Measurements from ENCODE around the gene SLC7A8.

The SLC7A8 gene

GRCh38 chr14:23114669-23115038 lies 68.8 kb downstream of the SLC7A8 start:
- TF ChIP-seq ZNF626 (tag by site-specific recombination; IDR thresholded peaks at IDR 0.05) (no peak), CTCF (tag by site-specific recombination; IDR thresholded peaks at IDR 0.05) (peak; percentile 43), IKZF3 (tag by site-specific recombination; IDR thresholded peaks at IDR 0.05) (no peak)
- TF ChIP-seq, protein P1, sequence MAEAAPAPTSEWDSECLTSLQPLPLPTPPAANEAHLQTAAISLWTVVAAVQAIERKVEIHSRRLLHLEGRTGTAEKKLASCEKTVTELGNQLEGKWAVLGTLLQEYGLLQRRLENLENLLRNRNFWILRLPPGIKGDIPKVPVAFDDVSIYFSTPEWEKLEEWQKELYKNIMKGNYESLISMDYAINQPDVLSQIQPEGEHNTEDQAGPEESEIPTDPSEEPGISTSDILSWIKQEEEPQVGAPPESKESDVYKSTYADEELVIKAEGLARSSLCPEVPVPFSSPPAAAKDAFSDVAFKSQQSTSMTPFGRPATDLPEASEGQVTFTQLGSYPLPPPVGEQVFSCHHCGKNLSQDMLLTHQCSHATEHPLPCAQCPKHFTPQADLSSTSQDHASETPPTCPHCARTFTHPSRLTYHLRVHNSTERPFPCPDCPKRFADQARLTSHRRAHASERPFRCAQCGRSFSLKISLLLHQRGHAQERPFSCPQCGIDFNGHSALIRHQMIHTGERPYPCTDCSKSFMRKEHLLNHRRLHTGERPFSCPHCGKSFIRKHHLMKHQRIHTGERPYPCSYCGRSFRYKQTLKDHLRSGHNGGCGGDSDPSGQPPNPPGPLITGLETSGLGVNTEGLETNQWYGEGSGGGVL (tag by site-specific recombination; IDR thresholded peaks at IDR 0.05) = no peak
- ChIA-PET POLR2A (interaction anchor here (1.8 kb wide), 1 partner anchor 20 kb away, joined by 9 read pairs; the partner anchor contains the start of genes ACIN1 and C14orf119), CTCF (interaction anchor here (0.7 to 3.3 kb wide), 3 partner anchors 46 to 128 kb away, joined by 3 to 16 read pairs (median 4); no protein-coding TSS in a partner anchor)
- Histone ChIP-seq H3K27ac (ENCODE audit: extremely low read depth, low read depth, low read length) (no peak overlapping the region), H3K36me3 (ENCODE audit: control insufficient read depth in 2 of 2, insufficient read depth in 1 of 2, low read length in 2 of 2) (no peaks in the 10 kb centered on the region), H3K4me1 (ENCODE audit: control insufficient read depth, insufficient read depth, low read length) (no peaks in the 10 kb centered on the region; the same call in 1 of the 2 replicates), H3K4me3 (ENCODE audit: low read depth, low read length) (no peak overlapping the region), H3K9me3 (ENCODE audit: control insufficient read depth, insufficient read depth, low read depth, low read length) (no peaks in the 10 kb centered on the region)

DNA sequence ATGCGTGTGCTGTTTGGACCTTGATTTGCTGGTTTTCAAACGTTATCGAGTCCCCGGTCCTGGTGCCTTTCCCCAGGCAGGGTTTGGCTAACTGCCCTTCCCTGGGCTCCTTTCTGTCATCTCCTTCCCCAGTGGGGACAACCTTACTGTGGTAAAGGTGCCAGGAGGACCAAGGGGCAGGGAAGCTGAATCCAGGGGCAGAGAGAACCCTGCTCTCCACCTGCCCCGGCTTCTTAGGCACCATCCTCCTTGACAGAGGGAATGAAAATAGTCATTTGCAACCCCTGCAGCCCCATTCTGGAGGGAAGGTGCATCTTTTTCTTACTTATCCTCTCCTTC lies 69.4 kb downstream of the SLC7A8 start:
- Histone ChIP-seq H3K4me1 (ENCODE audit: control insufficient read depth, insufficient read depth, low read length) (no peaks in the 10 kb centered on the region; the same call in 1 of the 2 replicates), H3K4me3 (ENCODE audit: low read depth, low read length) (no peak overlapping the region), H3K9me3 (ENCODE audit: control insufficient read depth, insufficient read depth, low read depth, low read length) (no peaks in the 10 kb centered on the region), H3K36me3 (ENCODE audit: control insufficient read depth in 2 of 2, insufficient read depth in 1 of 2, low read length in 2 of 2) (no peaks in the 10 kb centered on the region), H3K27ac (ENCODE audit: extremely low read depth, low read depth, low read length) (no peak overlapping the region)
- ChIA-PET CTCF (interaction anchor here (0.7 to 3.3 kb wide), 3 partner anchors 46 to 128 kb away, joined by 3 to 16 read pairs (median 4); no protein-coding TSS in a partner anchor), POLR2A (interaction anchor here (2.4 kb wide), 1 partner anchor 19 kb away, joined by 8 read pairs; the partner anchor contains the start of genes ACIN1 and C14orf119)
- TF ChIP-seq ZNF423 (tag by site-specific recombination; IDR thresholded peaks at IDR 0.05) (no peak), ZBTB1 (tag by site-specific recombination; IDR thresholded peaks at IDR 0.05) (no peak), ZSCAN23 (tag by site-specific recombination; IDR thresholded peaks at IDR 0.05) (no peak), ZNF341 (tag by site-specific recombination; IDR thresholded peaks at IDR 0.05; ENCODE audit: low read depth) (no peak), ZNF221 (tag by site-specific recombination; IDR thresholded peaks at IDR 0.05; ENCODE audit: borderline replicate concordance) (no peak), ZFP37 (tag by site-specific recombination; IDR thresholded peaks at IDR 0.05) (no peak), TRIM28 (IDR thresholded peaks at IDR 0.05; ENCODE audit: borderline replicate concordance, low read length) (no peak), ZNF202 (tag by site-specific recombination; IDR thresholded peaks at IDR 0.05; ENCODE audit: borderline replicate concordance) (no peak)

DNA sequence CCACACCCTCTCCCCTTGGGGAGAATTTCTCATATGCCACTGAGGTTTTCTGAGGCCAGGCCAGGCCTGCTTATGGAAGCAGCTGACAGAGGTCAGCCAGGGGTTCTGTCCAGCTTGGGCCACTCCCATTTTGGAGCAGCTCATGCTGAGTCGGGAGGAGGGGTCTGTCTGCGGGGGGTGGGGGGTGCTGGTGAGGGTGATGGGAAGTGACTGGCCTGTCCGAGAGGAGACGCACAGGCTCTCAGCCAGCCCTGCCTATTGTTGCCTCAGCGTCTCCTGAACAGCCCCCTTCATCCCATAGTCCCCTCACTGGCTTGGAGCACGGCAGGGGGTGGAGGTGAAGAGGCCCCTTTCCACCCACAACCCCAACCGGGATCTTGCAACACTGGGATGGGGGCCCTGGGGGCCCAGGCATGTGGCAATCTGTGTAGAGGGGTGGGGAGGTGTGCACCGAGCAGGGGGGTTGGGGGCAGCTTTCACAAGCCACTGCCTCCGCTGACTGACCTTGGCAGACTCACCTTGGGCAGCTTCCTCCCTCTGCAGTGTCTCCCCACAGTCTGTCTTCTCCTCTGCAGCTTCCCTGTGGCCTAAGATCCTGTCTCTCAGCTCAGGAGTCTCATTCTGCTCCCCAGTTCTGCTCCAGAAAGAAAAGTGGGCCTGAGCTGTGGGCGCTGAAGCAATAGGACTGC lies 69.9 kb downstream of the SLC7A8 start:
- H3K27ac ChIP-seq (ENCODE audit: extremely low read depth, low read depth, low read length) = no peak overlapping the region
- H3K36me3 ChIP-seq (ENCODE audit: control insufficient read depth in 2 of 2, insufficient read depth in 1 of 2, low read length in 2 of 2) = no peaks in the 10 kb centered on the region
- ChIA-PET POLR2A (interaction anchor here (0.6 to 2.4 kb wide), 3 partner anchors 19 to 455 kb away, joined by 3 to 8 read pairs (median 3); partner anchors contain the start of genes ACIN1, AJUBA and C14orf119), CTCF (interaction anchor here (0.6 to 5.7 kb wide), 8 partner anchors 8 to 266 kb away, joined by 3 to 35 read pairs (median 5); partner anchors contain the start of genes ACIN1 and C14orf119)
- no peaks in the 10 kb centered on the region; the same call in 1 of the 2 replicates for H3K4me1 ChIP-seq (ENCODE audit: control insufficient read depth, insufficient read depth, low read length)
- no peak overlapping the region for H3K4me3 ChIP-seq (ENCODE audit: low read depth, low read length)
- H3K9me3 ChIP-seq (ENCODE audit: control insufficient read depth, insufficient read depth, low read depth, low read length) = no peaks in the 10 kb centered on the region
- TF ChIP-seq, protein P2, sequence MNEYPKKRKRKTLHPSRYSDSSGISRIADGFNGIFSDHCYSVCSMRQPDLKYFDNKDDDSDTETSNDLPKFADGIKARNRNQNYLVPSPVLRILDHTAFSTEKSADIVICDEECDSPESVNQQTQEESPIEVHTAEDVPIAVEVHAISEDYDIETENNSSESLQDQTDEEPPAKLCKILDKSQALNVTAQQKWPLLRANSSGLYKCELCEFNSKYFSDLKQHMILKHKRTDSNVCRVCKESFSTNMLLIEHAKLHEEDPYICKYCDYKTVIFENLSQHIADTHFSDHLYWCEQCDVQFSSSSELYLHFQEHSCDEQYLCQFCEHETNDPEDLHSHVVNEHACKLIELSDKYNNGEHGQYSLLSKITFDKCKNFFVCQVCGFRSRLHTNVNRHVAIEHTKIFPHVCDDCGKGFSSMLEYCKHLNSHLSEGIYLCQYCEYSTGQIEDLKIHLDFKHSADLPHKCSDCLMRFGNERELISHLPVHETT (tag by site-specific recombination; IDR thresholded peaks at IDR 0.05) = no peak
- no peak for TF ChIP-seq ZSCAN4 (tag by site-specific recombination; IDR thresholded peaks at IDR 0.05)
- TF ChIP-seq ZFP41 (tag by site-specific recombination; IDR thresholded peaks at IDR 0.05; ENCODE audit: borderline replicate concordance) = no peak
- TF ChIP-seq, protein P3, sequence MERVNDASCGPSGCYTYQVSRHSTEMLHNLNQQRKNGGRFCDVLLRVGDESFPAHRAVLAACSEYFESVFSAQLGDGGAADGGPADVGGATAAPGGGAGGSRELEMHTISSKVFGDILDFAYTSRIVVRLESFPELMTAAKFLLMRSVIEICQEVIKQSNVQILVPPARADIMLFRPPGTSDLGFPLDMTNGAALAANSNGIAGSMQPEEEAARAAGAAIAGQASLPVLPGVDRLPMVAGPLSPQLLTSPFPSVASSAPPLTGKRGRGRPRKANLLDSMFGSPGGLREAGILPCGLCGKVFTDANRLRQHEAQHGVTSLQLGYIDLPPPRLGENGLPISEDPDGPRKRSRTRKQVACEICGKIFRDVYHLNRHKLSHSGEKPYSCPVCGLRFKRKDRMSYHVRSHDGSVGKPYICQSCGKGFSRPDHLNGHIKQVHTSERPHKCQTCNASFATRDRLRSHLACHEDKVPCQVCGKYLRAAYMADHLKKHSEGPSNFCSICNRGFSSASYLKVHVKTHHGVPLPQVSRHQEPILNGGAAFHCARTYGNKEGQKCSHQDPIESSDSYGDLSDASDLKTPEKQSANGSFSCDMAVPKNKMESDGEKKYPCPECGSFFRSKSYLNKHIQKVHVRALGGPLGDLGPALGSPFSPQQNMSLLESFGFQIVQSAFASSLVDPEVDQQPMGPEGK (tag by site-specific recombination; IDR thresholded peaks at IDR 0.05) = peak; percentile 75
- peak; percentile 22; the same call in 1 of the 2 replicates for TF ChIP-seq ZIC2 (tag by site-specific recombination; IDR thresholded peaks at IDR 0.05)
- TF ChIP-seq OVOL3 (tag by site-specific recombination; IDR thresholded peaks at IDR 0.05) = no peak
- TF ChIP-seq ZNF112 (tag by site-specific recombination; IDR thresholded peaks at IDR 0.05) = no peak
- no peak for TF ChIP-seq ZNF549 (tag by site-specific recombination; IDR thresholded peaks at IDR 0.05)
- TF ChIP-seq ZBTB48 (tag by site-specific recombination; IDR thresholded peaks at IDR 0.05) = no peak
- TF ChIP-seq GLIS1 (tag by site-specific recombination; IDR thresholded peaks at IDR 0.05) = no peak
- TF ChIP-seq ZNF184 (tag by site-specific recombination; IDR thresholded peaks at IDR 0.05) = no peak
